Coronary artery (tissue), 2 donors: Measurements from ENCODE around the gene C4orf50.

Experiments used
- DNase-seq: peaks from one replicate; pipeline ENCODE4 v3.0.0-alpha.2; 2017; ENCODE audit warnings: low spot score
- H3K27ac ChIP-seq, 2 donors: fragments of 200-600 bp; sonication (generic); one replicate each; pipeline ENCODE4 v1.5.1; 2016 to 2019
- H3K4me3 ChIP-seq: fragments of 200-600 bp; sonication (generic); 2 replicates; pipeline ENCODE4 v1.5.1; 2016; ENCODE audit warnings: mild to moderate bottlenecking, moderate library complexity
- TF ChIP-seq, protein P1 (sequence below): fragments of 200-600 bp; sonication (generic); IDR thresholded peaks from one replicate; pipeline ENCODE4 v1.5.1; 2019; ENCODE audit warnings: antibody characterized with exemption

C4orf50 gene

DNA sequence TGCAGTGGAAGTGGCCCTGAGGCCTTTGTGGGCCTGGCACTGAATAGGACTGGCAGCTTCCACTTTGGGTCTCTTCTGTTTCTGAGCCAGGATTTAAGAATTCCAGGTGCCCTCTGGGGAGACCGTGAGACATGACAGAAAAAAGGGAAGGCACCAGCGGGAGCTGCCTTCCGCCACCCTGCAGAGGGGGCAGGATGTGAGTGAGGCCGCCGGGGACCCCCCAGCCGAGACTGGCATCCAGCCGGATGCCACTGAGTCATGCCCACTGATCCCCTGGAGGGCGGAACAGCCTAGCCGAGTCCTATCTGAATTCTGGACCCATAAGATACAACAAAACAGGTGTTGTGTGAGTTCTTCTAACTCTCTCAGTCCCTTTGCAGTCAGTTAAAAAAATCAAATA, 41.3 kb downstream of the C4orf50 start:
- peak; percentile 41 for DNase-seq
- TF ChIP-seq, protein P1, sequence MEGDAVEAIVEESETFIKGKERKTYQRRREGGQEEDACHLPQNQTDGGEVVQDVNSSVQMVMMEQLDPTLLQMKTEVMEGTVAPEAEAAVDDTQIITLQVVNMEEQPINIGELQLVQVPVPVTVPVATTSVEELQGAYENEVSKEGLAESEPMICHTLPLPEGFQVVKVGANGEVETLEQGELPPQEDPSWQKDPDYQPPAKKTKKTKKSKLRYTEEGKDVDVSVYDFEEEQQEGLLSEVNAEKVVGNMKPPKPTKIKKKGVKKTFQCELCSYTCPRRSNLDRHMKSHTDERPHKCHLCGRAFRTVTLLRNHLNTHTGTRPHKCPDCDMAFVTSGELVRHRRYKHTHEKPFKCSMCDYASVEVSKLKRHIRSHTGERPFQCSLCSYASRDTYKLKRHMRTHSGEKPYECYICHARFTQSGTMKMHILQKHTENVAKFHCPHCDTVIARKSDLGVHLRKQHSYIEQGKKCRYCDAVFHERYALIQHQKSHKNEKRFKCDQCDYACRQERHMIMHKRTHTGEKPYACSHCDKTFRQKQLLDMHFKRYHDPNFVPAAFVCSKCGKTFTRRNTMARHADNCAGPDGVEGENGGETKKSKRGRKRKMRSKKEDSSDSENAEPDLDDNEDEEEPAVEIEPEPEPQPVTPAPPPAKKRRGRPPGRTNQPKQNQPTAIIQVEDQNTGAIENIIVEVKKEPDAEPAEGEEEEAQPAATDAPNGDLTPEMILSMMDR, result no peak
- Histone ChIP-seq H3K4me3 (no peak overlapping the region), H3K27ac (no peak overlapping the region)

DNA sequence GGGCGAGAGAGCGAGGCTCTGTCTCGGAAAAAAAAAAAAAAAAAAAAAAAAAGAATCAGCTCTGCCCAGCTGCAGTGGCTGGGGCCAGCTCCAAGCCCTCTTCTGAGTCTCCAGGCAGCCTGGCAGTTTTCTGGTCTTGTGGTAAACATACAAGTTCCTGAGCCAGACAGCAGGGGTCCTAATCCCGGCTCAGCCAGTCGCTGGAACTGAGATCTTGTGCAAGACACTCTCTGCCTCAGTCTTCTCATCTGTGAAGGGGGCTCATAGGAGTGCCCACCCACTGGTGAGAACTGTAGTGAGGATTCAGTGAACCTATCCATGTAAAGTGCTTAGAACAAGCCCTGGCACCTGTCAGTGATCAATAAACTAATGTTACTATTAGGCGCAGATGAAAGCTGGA, 41.8 kb downstream of the C4orf50 start:
- H3K4me3 ChIP-seq, result no peak overlapping the region
- no peak overlapping the region for H3K27ac ChIP-seq
- peak; percentile 33 for DNase-seq
- TF ChIP-seq, protein P1, result no peak

DNA sequence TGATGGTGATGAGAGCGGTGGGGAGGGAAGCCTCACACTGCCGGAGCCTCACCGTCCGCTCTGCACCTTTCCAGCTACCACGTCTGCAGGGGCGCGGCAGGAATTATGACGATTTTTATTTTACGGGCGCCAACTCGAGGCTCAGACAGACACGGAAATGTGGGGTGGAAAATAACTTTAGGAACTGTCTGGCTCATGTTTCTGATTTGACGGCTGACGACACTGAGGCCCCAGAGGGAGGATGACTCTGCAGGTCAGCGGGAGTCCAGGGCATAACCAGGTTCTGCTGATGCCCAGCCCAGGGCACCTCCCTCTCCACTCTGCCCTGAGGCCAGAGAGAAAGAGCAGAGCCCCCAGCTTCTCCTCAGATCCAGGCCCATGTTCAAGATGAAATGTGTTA, 43.9 kb downstream of the C4orf50 start:
- H3K27ac ChIP-seq, result no peak overlapping the region
- no peak overlapping the region for H3K4me3 ChIP-seq
- TF ChIP-seq, protein P1, result no peak
- DNase-seq, result peak; percentile 31

DNA sequence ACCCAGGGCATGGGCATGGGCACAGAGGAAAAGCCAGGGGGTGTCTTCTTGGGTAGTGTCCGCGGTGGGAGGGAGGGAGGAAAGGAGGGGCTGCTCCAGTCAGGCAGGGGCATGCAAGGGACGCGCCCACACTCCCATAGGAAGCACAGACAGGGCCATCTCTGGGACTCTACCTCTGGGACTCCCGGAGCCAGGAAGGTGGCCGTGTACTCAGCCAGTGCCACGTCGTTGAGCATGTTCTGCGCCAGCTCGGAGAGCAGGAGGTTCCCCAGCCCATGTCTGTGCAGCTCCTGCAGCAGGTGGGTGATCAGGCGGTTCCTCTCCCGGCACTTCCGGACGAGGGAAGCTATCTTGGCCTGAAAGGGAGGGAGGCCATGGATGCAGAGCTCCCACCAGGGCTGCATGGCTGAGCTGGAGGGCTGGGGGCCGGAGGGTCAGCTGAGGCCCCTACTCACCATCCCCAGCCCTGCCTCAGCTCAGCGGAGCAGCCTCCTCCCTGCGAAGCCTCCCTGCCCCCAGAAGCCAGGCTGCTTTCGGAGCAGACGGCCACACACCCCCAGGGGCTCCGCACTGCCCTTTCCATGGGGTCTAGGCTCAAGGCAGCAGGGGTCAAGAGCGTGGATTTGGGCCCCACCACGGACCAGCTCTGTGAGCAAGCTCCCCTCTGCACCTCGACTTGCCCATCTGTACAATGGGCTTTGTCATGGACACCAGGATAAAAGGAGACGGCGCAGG, 44.6 kb downstream of the C4orf50 start:
- DNase-seq, result peak; percentile 56
- TF ChIP-seq, protein P1, result no peak
- Histone ChIP-seq H3K27ac (no peak overlapping the region), H3K4me3 (no peak overlapping the region)

DNA sequence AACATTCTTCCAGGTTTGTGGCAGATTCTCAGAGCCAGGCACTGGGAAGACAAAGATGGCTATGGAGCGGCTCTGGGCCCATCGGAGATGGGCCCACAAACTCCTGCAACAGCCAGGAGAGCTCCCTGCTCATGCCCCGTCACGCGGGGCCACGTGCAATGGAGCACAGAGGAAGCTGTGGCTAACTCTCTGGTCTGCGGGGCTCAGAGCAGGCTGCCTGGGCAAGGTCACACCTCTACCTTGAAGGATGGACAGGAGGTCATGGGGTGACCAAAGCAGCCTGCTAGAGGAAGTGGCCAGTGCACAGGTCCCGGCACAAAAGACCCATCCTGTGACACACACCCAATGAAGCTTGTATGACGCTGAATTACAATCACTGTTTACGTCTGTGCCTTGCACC, 45.2 kb downstream of the C4orf50 start:
- Histone ChIP-seq H3K4me3 (no peak overlapping the region), H3K27ac (no peak overlapping the region)
- peak; percentile 40 for DNase-seq
- TF ChIP-seq, protein P1, result no peak

DNA sequence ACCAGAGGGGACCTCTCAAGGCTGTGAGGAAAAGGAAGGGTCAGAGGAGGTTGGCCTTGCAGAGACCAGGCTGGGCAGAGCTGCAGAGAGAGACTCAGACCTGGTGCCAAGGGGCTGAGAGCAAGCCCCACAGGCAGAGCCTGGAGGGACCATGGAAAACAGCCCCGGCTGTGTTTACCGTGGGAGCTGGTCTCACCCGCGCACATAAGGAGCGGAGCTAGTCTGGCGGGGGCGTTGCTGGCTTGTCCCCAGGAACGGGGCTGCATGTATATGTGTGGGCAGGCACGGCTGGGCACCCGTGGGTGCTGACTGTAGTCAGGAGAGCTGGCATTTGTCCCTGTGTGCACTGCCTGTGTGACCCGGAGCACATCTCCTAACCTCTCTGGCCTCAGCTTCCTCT, 45.7 kb downstream of the C4orf50 start:
- Histone ChIP-seq H3K27ac (no peak overlapping the region), H3K4me3 (no peak overlapping the region)
- peak; percentile 60 for DNase-seq
- TF ChIP-seq, protein P1, result no peak

DNA sequence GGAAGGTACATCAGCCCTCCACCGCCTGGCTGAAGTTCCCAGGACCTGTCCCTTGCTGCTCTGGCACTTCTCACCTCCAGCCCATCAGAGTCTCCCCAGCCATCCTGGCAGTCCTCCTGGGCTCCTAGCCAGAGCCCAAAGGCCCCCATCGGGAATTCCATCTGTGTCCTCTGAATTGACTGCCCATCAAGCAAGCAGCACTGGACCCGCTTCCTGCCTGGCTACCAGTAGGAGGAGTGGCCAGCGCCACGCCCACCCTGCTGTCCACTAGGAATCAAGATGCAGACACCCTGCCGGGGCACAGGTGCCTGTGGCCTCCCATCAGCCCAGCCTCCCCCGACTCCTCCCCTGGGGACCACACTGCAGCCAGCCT, 47.2 kb downstream of the C4orf50 start:
- no peak overlapping the region for H3K27ac ChIP-seq
- DNase-seq, result peak; percentile 60
- TF ChIP-seq, protein P1, result no peak
- no peak overlapping the region for H3K4me3 ChIP-seq
